A673 (cell line): ENCODE data around the gene ATXN10.

ENCODE experiments used
- CTCF ChIP-seq: fragments of 300-800, 200-600 bp; sonication (generic); conservative IDR thresholded peaks from 2 replicates; pipeline ENCODE4 v1.5.1; 2017; ENCODE audit warnings: low read depth, mild to moderate bottlenecking, antibody characterized with exemption, low read length, moderate library complexity, mixed read lengths
- EZH2 ChIP-seq: fragments of 200-600 bp; sonication (generic); IDR thresholded peaks from 2 replicates; pipeline ENCODE4 v1.6.1; 2017; ENCODE audit warnings: borderline replicate concordance, low read depth, mild to moderate bottlenecking, mixed read lengths, antibody characterized with exemption, low read length; ENCODE audit not compliant: poor library complexity, severe bottlenecking

- TF ChIP-seq CTCF = no peak
- TF ChIP-seq EZH2 = no peak
These were observed 19.6 kb upstream of the ATXN10 start for GRCh38 chr22:45651931-45652528.
